ENCODE results near the gene SLC35A3. TPM values are rescaled to one million over a fixed set of nuclear protein-coding genes. Genes with fewer than 3 reads are reported as not detected.

Gene SLC35A3
- total and polyA plus RNA-seq, 2 of the 4 experiments (the other 2 are of a cell fraction): 9.6 to 13.6 TPM

- ChIA-PET POLR2A (ENCODE audit: unreplicated experiment) (no interaction called here), CTCF (interaction anchor here (1.0 kb wide), 1 partner anchor 420 kb away, joined by 3 read pairs; no protein-coding TSS in a partner anchor)
- WGBS, 2 experiments (ENCODE audit: extremely low coverage in 2 of 2, insufficient read length in 1 of 2): 0% methylated on average over 18 of the region's 37 CpGs; no CpG with 5 or more reads in 1 of the 2 experiments
- Histone ChIP-seq H3K79me1 (ENCODE audit: low read depth in 1 of 2, low read length in 2 of 2) (peaks cover 3 to 35% of the 10 kb centered on the region in 2 experiments; a peak in 2 of 4 replicates), H3K4me3 (ENCODE audit: insufficient read depth, low read depth, low read length) (peak overlapping the region; percentile 99), H2BK15ac (ENCODE audit: low read depth, low read length) (no peak overlapping the region), H4K20me1 (ENCODE audit: insufficient read depth, low read length) (peaks cover 30% of the 10 kb centered on the region), H3K4ac (ENCODE audit: low read depth, low read length) (peak overlapping the region; percentile 42), H2BK120ac (ENCODE audit: low read depth, low read length) (no peak overlapping the region; the same call in 1 of the 2 replicates), H3K27me3 (ENCODE audit: control insufficient read depth, insufficient read depth, low read length) (no peaks in the 10 kb centered on the region), H4K91ac (ENCODE audit: insufficient read depth, low read depth, low read length) (peak overlapping the region; percentile 35), H3K23ac (ENCODE audit: low read depth, low read length) (peak overlapping the region; percentile 98), H4K5ac (ENCODE audit: low read depth, low read length) (peak overlapping the region; percentile 9), H3K27ac (ENCODE audit: insufficient read depth, low read length) (peak overlapping the region; percentile 99), H2BK20ac (ENCODE audit: low read depth, low read length) (no peak overlapping the region), H3K9me1 (ENCODE audit: insufficient read depth, low read length) (peaks cover 2% of the 10 kb centered on the region; the same call in 1 of the 2 replicates), H2AK9ac (replicated peaks; ENCODE audit: low read depth, low read length, poor library complexity) (peak overlapping the region; percentile 93), H2AK5ac (ENCODE audit: low read depth, low read length) (0 out of 2 replicates have a peak overlapping the region, but pooled peaks have one; percentile 57), H3K36me3 (ENCODE audit: control insufficient read depth, insufficient read depth, low read length) (no peaks in the 10 kb centered on the region), H3K56ac (ENCODE audit: extremely low read depth, insufficient read depth, low read length) (peak overlapping the region; percentile 90), H3K9me3 (ENCODE audit: control insufficient read depth, insufficient read depth, low read length) (no peaks in the 10 kb centered on the region), H3K9ac (ENCODE audit: low read depth, low read length) (peak overlapping the region; percentile 96), H3K4me2 (ENCODE audit: low read depth, low read length) (peak overlapping the region; percentile 88), H4K8ac (ENCODE audit: low read depth in 2 of 2, low read length in 2 of 2) (peak overlapping the region; percentile 10 to 69; a peak in 3 of 4 replicates), H3K14ac (replicated peaks; ENCODE audit: low read depth, low read length) (peak overlapping the region; percentile 79), H3K4me1 (ENCODE audit: control insufficient read depth, insufficient read depth, low read length) (no peaks in the 10 kb centered on the region), H2BK5ac (ENCODE audit: low read depth, low read length, poor library complexity, severe bottlenecking) (peak overlapping the region; percentile 90), H3K18ac (ENCODE audit: low read depth, low read length) (peak overlapping the region; percentile 25; the same call in 1 of the 2 replicates), H2AFZ (replicated peaks; ENCODE audit: low read length, poor library complexity) (peak overlapping the region; percentile 98)
- dilution Hi-C loops (cut with HindIII; ENCODE audit: low sequenced_read_pairs, unreplicated experiment): no loop called here
- no peak for TF ChIP-seq CHD1 (IDR thresholded peaks at IDR 0.05; ENCODE audit: low read depth, low read length)
- TF ChIP-seq MXI1 (IDR thresholded peaks at IDR 0.05; ENCODE audit: borderline replicate concordance, low read depth, low read length): peak; percentile 42; the same call in 1 of the 2 replicates
- ATAC-seq (ENCODE audit: low read depth): peak; percentile 50
- intact Hi-C loops (cut with micrococcal nuclease): loop anchor here (1.0 to 2.0 kb wide), 3 partner anchors 95 to 420 kb away; partner anchors contain the start of gene TRMT13
- peak; percentile 72 for DNase-seq
- in situ Hi-C loops (cut with MboI; ENCODE audit: low sequenced_read_pairs): no loop called here
- no TSS peak for BruUV-seq (replicated peaks)
Observed at GRCh38 chr1:100038660-100039287, 69.0 kb downstream of the SLC35A3 start.
